ENCODE data around the gene OR56A4.
"Not testable (repeated sequence)": the region's sequence is repeated elsewhere in the genome, so short reads cannot be mapped to it uniquely, and the experiment has no call there.

The OR56A4 gene

DNA sequence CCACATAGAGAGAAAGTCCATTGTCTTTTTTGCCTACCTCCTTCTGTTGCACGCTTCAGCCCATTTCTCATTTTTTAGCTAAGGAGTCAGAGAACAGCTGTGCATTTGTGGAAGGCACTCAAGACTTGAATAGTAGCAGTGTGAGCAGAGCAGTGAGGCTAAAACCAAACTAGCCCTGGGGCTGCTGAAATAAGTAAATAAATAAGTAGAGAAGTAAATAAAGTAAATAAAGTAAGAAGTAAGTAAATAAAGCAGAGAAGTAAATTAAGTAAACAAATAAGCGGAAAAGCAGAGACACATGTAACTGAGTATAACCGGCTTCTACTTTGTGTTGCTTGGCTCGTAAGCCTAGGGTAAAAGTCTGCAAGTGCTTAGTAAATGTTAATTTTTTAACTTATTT is 17.5 kb downstream of the OR56A4 start:
- no peak overlapping the region for H3K4me3 Mint-ChIP-seq
- peaks cover 13% of the 10 kb centered on the region for H3K27me3 Mint-ChIP-seq
- no peak overlapping the region for H3K27ac Mint-ChIP-seq
- no peaks in the 10 kb centered on the region for H3K4me1 Mint-ChIP-seq
- no peaks in the 10 kb centered on the region for H3K36me3 Mint-ChIP-seq
- no peaks in the 10 kb centered on the region for H3K9me3 Mint-ChIP-seq

DNA sequence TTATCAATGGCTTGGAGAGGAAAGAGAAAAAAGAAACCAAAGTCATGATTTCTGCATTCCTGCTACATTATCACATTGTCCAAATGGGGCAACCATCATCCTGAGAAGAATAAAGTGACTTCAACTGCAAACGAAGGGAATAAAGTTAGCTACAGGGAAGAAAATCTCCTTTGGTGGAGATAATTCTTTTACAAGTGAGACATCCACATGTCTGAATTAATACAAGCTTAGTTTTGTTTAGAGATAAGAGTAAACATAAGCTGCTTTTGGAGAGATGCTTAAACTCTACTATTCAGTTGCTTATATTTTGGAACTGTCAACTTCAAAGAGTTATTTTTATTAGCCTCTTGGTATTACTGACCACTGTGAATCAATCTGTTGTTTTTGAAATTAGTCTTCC is 19.9 kb downstream of the OR56A4 start, which contains the start of gene OR52L1:
OR52L1 (minus strand) TSS at position 101 of the 400 bp plus-strand sequence; CDS start at position 46, 55 bp downstream.
- no peaks in the 10 kb centered on the region for H3K9me3 Mint-ChIP-seq
- H3K27me3 Mint-ChIP-seq, result peaks cover 18% of the 10 kb centered on the region
- no peaks in the 10 kb centered on the region for H3K4me1 Mint-ChIP-seq
- no peak within 1 kb of the TSS for H3K4me3 Mint-ChIP-seq
- no peak within 1 kb of the TSS for H3K27ac Mint-ChIP-seq
- H3K36me3 Mint-ChIP-seq, result no peaks in the 10 kb centered on the region

DNA sequence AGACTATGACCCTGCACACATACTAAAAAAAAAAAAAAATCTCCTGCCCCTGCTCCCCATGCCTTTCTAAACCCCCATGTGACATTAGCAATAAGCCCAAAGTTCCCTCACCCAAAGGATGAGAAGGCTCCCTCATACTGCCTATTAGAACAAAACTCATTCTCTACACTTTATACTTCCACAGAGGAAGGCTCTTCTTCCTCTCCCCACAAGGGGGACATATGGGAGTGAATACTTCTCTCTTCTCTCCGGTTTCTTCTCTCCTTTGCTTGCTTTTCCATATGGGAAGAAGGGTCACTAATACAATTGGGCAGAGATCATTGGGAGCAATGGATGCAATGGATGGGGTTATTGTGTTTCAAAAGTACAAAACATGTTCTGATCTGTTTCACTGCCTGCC is 23.3 kb downstream of the OR56A4 start:
- Mint-ChIP-seq H3K27ac (no peak overlapping the region), H3K36me3 (no peaks in the 10 kb centered on the region), H3K4me1 (no peaks in the 10 kb centered on the region), H3K9me3 (peaks cover 13% of the 10 kb centered on the region), H3K27me3 (peaks cover 14% of the 10 kb centered on the region), H3K4me3 (no peak overlapping the region)

DNA sequence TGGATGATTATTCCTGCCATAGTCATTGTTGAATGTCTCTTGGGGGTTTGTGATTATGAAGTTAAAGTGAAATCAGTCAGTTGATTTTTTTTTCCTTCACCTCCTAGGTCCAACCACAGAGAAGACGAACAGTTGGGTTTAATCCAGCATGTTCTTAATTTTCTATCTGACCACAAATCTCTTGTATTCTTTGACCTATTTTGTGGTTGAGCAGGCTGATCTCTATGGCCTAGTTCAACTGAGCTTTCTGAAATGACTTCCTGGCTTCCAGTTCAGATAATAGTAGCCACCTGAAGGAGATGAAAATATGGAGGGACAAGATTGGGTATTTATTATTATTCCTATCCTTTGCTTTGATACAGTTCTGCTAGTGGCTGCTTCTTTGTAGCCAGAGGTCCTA is 33.2 kb downstream of the OR56A4 start:
- H3K27ac Mint-ChIP-seq, result no peak overlapping the region
- no peaks in the 10 kb centered on the region for H3K36me3 Mint-ChIP-seq

DNA sequence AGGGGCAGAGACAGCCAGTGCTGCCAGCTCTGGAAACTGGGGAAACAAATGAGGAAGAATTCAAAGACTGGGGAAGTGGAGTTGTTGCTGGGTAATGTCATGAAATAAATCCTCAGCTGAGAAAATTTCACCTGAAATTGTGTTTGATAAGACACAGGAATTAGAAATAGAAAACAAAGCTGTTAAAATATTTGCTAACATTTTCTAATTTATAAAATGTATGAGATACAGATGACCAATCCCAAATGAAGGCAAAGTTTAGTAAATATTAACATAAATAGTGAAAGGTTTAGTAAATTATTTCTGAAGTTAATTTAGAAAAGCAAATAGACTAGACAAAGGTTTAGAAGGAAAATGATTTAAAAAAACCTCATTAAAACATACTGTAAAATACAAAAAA is 38.4 kb downstream of the OR56A4 start, which contains the start of gene OR56A5:
OR56A5 (minus strand) TSS at position 101 of the 400 bp plus-strand sequence; CDS start at position 101, 0 bp downstream.
- Mint-ChIP-seq H3K4me1 (no peaks in the 10 kb centered on the region), H3K4me3 (no peak within 1 kb of the TSS), H3K27me3 (peaks cover 9% of the 10 kb centered on the region), H3K9me3 (peaks cover 10% of the 10 kb centered on the region), H3K27ac (no peak within 1 kb of the TSS), H3K36me3 (peaks cover 2% of the 10 kb centered on the region)

More for the DNA sequence above, 33.2 kb downstream of the OR56A4 start:
- H3K4me1 Mint-ChIP-seq, result no peaks in the 10 kb centered on the region
- H3K4me3 Mint-ChIP-seq, result no peak overlapping the region
- peaks cover 11% of the 10 kb centered on the region for H3K9me3 Mint-ChIP-seq
- peaks cover 5% of the 10 kb centered on the region for H3K27me3 Mint-ChIP-seq

DNA sequence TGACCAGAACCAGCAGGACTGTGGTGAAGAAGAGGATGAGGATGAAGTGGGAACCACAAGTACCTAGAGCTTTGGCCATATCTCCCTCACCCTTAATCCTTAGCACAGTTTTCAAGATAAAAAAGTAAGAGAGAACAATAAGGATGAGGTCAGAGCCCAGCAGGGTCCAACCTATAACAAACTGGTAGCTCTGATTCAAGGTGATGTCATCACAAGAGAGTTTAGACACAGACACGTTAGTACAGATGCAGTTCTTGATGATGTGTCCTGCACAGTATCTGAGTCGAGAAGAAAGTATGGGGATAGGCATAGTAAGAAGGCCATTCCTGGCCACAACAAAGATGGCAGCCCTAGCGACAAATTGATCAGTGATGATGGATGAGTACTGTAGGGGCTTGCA is 39.0 kb downstream of the OR56A4 start:
- Mint-ChIP-seq H3K27ac (no peak overlapping the region), H3K4me1 (no peaks in the 10 kb centered on the region), H3K36me3 (peaks cover 5% of the 10 kb centered on the region), H3K4me3 (no peak overlapping the region), H3K9me3 (peaks cover 16% of the 10 kb centered on the region), H3K27me3 (peaks cover 9% of the 10 kb centered on the region)

DNA sequence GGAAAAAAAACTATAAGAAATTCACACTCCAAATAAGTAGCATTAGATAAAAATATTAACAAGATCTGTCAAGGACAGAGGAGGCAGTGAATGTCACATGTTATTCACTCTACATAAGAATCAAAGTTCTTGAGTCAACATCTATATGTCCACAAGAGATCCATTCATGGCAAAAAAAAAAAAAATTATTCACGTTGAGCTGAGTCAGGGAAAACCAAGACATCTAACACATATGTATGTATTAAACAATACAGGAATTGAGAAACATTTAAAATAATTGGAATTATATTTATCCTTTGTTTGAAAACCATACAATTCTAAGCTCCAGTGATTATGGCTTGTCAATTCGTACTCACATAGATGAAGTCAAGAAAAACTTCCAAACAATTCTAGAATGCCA is 39.8 kb downstream of the OR56A4 start:
- H3K27me3 Mint-ChIP-seq, result peaks cover 9% of the 10 kb centered on the region
- H3K36me3 Mint-ChIP-seq, result peaks cover 5% of the 10 kb centered on the region
- no peaks in the 10 kb centered on the region for H3K4me1 Mint-ChIP-seq
- H3K27ac Mint-ChIP-seq, result no peak overlapping the region
- peaks cover 16% of the 10 kb centered on the region for H3K9me3 Mint-ChIP-seq
- no peak overlapping the region for H3K4me3 Mint-ChIP-seq

DNA sequence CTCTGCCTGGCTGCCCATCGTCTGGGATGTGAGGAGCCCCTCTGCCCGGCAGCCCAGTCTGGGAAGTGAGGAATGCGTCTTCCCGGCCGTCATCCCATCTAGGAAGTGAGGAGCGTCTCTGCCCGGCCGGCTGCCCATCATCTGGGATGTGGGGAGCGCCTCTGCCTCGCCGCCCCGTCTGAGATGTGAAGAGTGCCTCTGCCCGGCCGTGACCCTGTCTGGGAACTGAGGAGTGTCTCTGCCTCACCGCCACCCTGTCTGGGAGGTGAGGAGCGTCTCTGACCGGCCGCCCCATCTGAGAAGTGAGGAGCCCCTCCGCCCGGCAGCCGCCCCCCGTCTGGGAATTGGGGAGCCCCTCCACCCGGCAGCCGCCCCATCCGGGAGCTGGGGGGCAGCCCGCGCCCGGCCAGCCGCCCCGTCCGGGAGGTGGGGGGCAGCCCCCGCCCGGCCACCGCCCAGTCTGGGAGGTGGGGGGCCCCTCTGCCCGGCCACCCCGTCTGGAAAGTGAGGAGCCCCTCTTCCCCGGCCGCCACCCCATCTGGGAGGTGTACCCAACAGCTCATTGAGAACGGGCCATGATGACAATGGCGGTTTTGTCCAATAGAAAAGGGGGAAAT is 45.9 kb downstream of the OR56A4 start:
- H3K36me3 Mint-ChIP-seq, H3K4me3 Mint-ChIP-seq, H3K4me1 Mint-ChIP-seq, H3K27ac Mint-ChIP-seq, H3K27me3 Mint-ChIP-seq: not testable (repeated sequence)
- H3K9me3 Mint-ChIP-seq, result peaks cover 23% of the 10 kb centered on the region

DNA sequence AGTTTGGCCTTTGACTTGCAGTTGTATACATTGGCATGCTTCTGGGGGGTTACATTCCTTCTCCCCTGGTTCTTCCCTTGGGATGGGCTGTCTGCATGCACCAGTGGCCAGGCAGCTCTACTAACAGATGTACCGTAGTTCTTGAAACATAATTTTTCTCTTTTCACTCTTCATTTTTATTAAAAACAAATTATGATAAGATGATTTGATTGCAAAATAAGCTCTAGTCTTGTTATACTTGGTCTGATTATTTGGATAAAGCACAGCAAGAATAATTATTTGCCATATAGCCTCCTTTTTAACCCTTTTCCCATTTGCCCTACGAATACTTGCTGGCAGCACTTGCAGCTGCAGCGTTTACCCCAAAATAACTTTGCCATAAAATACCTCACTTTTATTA is 51.2 kb downstream of the OR56A4 start:
- Mint-ChIP-seq H3K4me1 (no peaks in the 10 kb centered on the region), H3K36me3 (peaks cover 2% of the 10 kb centered on the region), H3K27ac (no peak overlapping the region), H3K9me3 (peaks cover 7% of the 10 kb centered on the region), H3K4me3 (no peak overlapping the region), H3K27me3 (peaks cover 2% of the 10 kb centered on the region)

Data from activated naive CD4-positive, alpha-beta T cell treated with anti-CD3 and anti-CD28 coated beads, Interleukin-2, amount 50 U/mL, for 24 hours (primary cell).